Natural killer cell treated with Interleukin-12 subunit alpha and Interleukin-12 subunit beta and Interleukin-15 and Interleukin-18, amount 100 ng/mL, for 72 hours (primary cell): ENCODE measurements around the gene SDK1. TPM values are rescaled to one million over a fixed set of nuclear protein-coding genes. Genes with fewer than 3 reads are reported as not detected.
"Not testable (repeated sequence)": the region's sequence is repeated elsewhere in the genome, so short reads cannot be mapped to it uniquely, and the experiment has no call there.

ENCODE experiments used
- ATAC-seq, 2 donors: fragments of 150-1000 bp; cut with Tn5 transposase in 1 of 2; sonication (Bioruptor Pico), chemical (Tn5 transposase) in 1 of 2; 2 replicates each; pipeline ENCODE4 v1.10.0; 2021
- DNase-seq: peaks from one replicate; pipeline ENCODE4 v3.0.0; 2022; ENCODE audit warnings: low spot score
- H3K27ac Mint-ChIP-seq, 2 donors: 1 replicate in 1 of 2; 2 replicates in 1 of 2; pipeline ENCODE4 v1.8.0; 2022; ENCODE audit warnings: mixed read lengths in 2 of 2, mild to moderate bottlenecking in 1 of 2, moderate library complexity in 1 of 2
- H3K27me3 Mint-ChIP-seq, 2 donors: 1 replicate in 1 of 2; 2 replicates in 1 of 2; pipeline ENCODE4 v1.8.0; 2022; ENCODE audit warnings: mixed read lengths in 2 of 2
- H3K36me3 Mint-ChIP-seq: one replicate; pipeline ENCODE4 v1.8.0; 2022; ENCODE audit warnings: mixed read lengths
- H3K4me1 Mint-ChIP-seq, 2 donors: 1 replicate in 1 of 2; 2 replicates in 1 of 2; pipeline ENCODE4 v1.8.0; 2022; ENCODE audit warnings: low read depth in 2 of 2, mixed read lengths in 2 of 2, mild to moderate bottlenecking in 1 of 2
- H3K4me3 Mint-ChIP-seq: one replicate; pipeline ENCODE4 v1.8.0; 2022; ENCODE audit warnings: mixed read lengths
- H3K9me3 Mint-ChIP-seq: 2 replicates; pipeline ENCODE4 v1.8.0; 2022; ENCODE audit warnings: mixed read lengths
- total RNA-seq, 2 donors: library from RNA; stranded (reverse); gene quantifications; one replicate each; pipeline ENCODE4 v1.2.3, GENCODE V29; 2022

SDK1 gene
- total RNA-seq, 2 donors from 2014 or later, result 0.20 to 0.40 TPM

- DNase-seq (no peak), ATAC-seq (no peak)
- Mint-ChIP-seq H3K27ac (no peak overlapping the region), H3K27me3 (peaks cover 20 to 23% of the 10 kb centered on the region in 2 donors), H3K36me3 (no peaks in the 10 kb centered on the region), H3K4me3 (no peak overlapping the region), H3K9me3 (no peaks in the 10 kb centered on the region), H3K4me1 (peaks cover 0 to 2% of the 10 kb centered on the region in 2 donors)
Observed at GRCh38 chr7:3937146-3937545, 636.1 kb downstream of the SDK1 start.

DNA sequence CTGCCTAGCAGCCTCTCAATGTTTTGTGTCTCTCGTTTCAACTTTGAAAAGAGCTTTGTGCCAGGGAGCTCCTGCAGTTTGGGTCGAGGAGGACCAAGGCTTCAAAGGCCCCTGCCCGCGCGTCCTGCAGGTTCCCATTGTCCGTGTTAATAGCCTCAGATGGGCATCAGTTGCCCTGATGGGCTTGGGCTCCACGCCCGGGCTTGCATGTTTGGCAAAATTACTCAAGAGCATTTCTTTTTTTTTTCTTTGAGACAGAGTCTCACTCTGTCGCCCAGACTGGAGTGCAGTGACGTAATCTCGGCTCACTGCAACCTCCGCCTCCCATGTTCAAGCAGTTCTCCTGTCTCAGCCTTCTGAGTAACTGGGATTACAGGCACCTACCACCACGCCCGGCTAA is 636.6 kb downstream of the SDK1 start:
- ATAC-seq (no peak), DNase-seq (no peak)
- Mint-ChIP-seq H3K36me3 (no peaks in the 10 kb centered on the region), H3K4me3 (no peak overlapping the region), H3K9me3 (no peaks in the 10 kb centered on the region), H3K27ac (no peak overlapping the region), H3K4me1 (peaks cover 0 to 2% of the 10 kb centered on the region in 2 donors), H3K27me3 (peaks cover 17 to 20% of the 10 kb centered on the region in 2 donors)

- not testable (repeated sequence) for H3K36me3 Mint-ChIP-seq, ATAC-seq, H3K27ac Mint-ChIP-seq, H3K4me3 Mint-ChIP-seq, DNase-seq, H3K4me1 Mint-ChIP-seq, H3K9me3 Mint-ChIP-seq
- H3K27me3 Mint-ChIP-seq, result peaks cover 17 to 31% of the 10 kb centered on the region in 2 donors
Observed at GRCh38 chr7:3941706-3942105, 640.7 kb downstream of the SDK1 start.

DNA sequence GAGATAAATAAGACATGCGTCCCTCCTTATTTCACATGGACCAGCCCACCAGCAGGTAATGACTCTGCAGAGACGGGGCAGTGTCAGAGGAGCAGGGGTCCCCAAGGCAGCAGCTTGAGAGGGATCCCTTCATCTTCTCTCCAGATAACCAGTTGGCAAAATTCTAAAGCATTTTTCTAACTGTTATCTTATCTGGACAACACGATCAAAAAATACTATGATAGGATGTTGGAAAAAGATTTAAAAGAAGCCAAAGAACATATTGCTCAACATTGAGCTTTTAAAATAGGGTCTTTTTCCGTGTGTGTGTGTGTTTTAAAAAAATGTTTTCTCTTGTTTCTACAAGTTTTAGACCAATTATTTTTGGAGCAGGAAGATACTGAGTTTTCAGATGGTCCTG is 641.2 kb downstream of the SDK1 start:
- Mint-ChIP-seq H3K27me3 (peaks cover 17 to 31% of the 10 kb centered on the region in 2 donors), H3K4me3 (no peak overlapping the region), H3K36me3 (no peaks in the 10 kb centered on the region), H3K9me3 (no peaks in the 10 kb centered on the region), H3K4me1 (peaks cover 0 to 2% of the 10 kb centered on the region in 2 donors), H3K27ac (no peak overlapping the region)
- ATAC-seq, result no peak
- DNase-seq, result no peak

- H3K9me3 Mint-ChIP-seq, result no peaks in the 10 kb centered on the region
- H3K4me3 Mint-ChIP-seq, result no peak overlapping the region
- no peak overlapping the region for H3K27ac Mint-ChIP-seq
- no peaks in the 10 kb centered on the region for H3K36me3 Mint-ChIP-seq
- no peak for DNase-seq
- peaks cover 17 to 31% of the 10 kb centered on the region in 2 donors for H3K27me3 Mint-ChIP-seq
- no peak for ATAC-seq
- peaks cover 0 to 2% of the 10 kb centered on the region in 2 donors for H3K4me1 Mint-ChIP-seq
Observed at GRCh38 chr7:3942816-3943745, 642.0 kb downstream of the SDK1 start.

GRCh38 chr7:3943779-3944520 is 642.9 kb downstream of the SDK1 start:
- ATAC-seq, result no peak
- no peaks in the 10 kb centered on the region for H3K9me3 Mint-ChIP-seq
- H3K27ac Mint-ChIP-seq, result no peak overlapping the region
- H3K36me3 Mint-ChIP-seq, result no peaks in the 10 kb centered on the region
- H3K4me1 Mint-ChIP-seq, result peaks cover 0 to 2% of the 10 kb centered on the region in 2 donors
- peaks cover 13 to 31% of the 10 kb centered on the region in 2 donors for H3K27me3 Mint-ChIP-seq
- no peak overlapping the region for H3K4me3 Mint-ChIP-seq
- no peak for DNase-seq

GRCh38 chr7:3949242-3949640 is 648.2 kb downstream of the SDK1 start:
- Mint-ChIP-seq H3K4me3 (no peak overlapping the region), H3K27ac (no peak overlapping the region), H3K9me3 (no peaks in the 10 kb centered on the region), H3K27me3 (peaks cover 2 to 13% of the 10 kb centered on the region in 2 donors), H3K36me3 (no peaks in the 10 kb centered on the region), H3K4me1 (no peaks in the 10 kb centered on the region)
- DNase-seq, result no peak
- no peak for ATAC-seq

DNA sequence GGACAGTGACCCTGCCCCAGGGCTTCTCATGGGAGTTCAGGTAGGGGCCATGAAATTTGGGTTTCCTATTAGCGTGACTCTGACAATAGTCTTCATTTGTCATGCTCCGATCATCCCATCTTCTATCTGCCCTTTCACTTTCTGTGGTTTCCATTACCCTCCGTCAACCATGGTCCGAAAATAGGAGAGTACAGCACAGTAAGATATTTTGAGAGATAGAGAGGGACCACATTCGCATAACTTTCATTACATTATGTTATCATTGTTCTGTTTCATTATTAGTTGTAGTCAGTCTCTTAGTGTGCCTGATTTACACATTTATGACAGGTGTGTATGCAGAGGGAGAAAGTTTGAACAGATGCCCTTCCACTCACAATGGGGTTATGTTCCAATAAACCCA is 649.2 kb downstream of the SDK1 start:
- Mint-ChIP-seq H3K27me3 (peaks cover 2 to 3% of the 10 kb centered on the region in 2 donors), H3K9me3 (no peaks in the 10 kb centered on the region), H3K36me3 (no peaks in the 10 kb centered on the region), H3K4me3 (no peak overlapping the region), H3K4me1 (no peaks in the 10 kb centered on the region), H3K27ac (no peak overlapping the region)
- DNase-seq, result no peak
- no peak for ATAC-seq

DNA sequence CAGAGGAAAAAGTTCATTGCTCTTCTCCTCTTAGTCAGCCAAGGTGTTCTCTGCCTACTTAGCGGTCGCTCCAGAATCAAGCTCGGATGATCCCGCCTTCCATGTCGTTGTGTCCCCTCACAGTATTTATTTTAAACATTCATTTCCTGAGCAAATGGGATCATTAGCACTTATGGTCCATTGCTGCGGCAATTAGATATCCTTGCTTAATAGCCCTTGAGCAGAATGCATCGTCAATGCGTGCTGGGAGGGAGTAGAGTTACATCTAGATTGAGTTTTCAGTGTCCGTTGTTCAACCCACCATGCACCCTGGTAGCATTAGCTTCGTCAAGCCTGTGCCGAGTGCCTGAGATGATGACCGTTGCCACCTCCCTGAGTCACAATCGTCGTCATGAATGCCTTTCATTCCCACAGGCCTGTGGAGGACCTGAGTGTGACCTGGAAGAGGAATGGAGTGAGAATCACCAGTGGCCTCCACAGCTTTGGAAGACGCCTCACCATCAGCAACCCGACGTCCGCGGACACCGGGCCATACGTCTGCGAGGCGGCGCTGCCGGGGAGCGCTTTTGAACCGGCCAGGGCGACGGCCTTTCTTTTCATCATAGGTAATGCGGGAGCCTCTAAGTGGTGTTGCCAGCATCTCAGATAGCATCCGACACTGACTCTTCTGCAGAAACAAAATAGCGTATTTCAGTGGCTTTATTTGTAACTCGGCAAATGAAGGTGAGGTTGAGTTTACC is 650.4 kb downstream of the SDK1 start:
- H3K27ac Mint-ChIP-seq, result no peak overlapping the region
- ATAC-seq (no peak), DNase-seq (no peak)
- no peak overlapping the region for H3K4me3 Mint-ChIP-seq
- no peaks in the 10 kb centered on the region for H3K4me1 Mint-ChIP-seq
- no peaks in the 10 kb centered on the region for H3K36me3 Mint-ChIP-seq
- H3K9me3 Mint-ChIP-seq, result no peaks in the 10 kb centered on the region
- peaks cover 0 to 2% of the 10 kb centered on the region in 2 donors for H3K27me3 Mint-ChIP-seq

DNA sequence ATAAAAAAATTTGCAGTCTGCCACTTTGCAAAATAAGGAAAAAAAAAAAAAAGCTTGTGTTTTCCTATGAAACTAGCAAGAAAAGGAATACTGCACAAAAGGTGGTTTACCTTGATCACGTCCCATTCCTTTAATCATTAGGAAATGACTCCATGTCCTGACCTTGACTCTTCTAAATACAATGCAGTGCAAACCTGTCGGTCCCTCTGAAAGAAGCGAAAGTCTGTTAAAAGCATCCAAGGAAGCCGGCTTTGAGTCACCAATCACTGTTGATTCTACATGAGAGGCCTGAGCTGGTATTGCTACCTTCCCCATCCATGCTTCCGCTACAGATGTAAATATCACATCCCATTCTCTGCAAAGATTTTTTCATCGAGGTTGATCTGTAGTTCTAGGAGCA is 652.1 kb downstream of the SDK1 start:
- Mint-ChIP-seq H3K4me1 (no peaks in the 10 kb centered on the region), H3K27ac (no peak overlapping the region), H3K9me3 (no peaks in the 10 kb centered on the region), H3K36me3 (no peaks in the 10 kb centered on the region), H3K4me3 (no peak overlapping the region), H3K27me3 (peaks cover 0 to 2% of the 10 kb centered on the region in 2 donors)
- ATAC-seq (no peak), DNase-seq (no peak)

- no peak overlapping the region for H3K27ac Mint-ChIP-seq
- no peak overlapping the region for H3K4me3 Mint-ChIP-seq
- no peaks in the 10 kb centered on the region for H3K4me1 Mint-ChIP-seq
- no peaks in the 10 kb centered on the region for H3K9me3 Mint-ChIP-seq
- ATAC-seq, result no peak
- no peaks in the 10 kb centered on the region for H3K36me3 Mint-ChIP-seq
- no peak for DNase-seq
- H3K27me3 Mint-ChIP-seq, result peaks cover 0 to 2% of the 10 kb centered on the region in 2 donors
Observed at GRCh38 chr7:3953946-3954345, 652.9 kb downstream of the SDK1 start.

DNA sequence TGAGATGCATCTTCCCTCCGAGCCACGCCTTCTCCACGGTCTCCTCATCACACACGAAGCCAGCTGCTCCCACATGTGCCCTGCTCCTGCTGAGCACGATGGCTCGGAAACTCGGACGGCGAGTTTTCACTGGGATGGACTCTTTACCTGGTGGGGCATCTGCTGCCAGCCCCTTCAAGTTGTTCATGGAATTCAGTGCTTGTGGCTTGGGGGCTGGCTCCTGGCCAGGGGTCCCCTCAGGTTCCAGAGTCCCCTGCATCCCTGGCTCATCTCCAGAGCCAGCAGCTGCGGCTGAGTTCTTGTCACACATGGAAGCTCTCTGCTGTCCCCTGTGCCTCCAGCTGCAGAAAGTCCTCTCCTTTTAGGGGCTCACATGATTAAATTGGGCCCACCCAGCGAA is 654.0 kb downstream of the SDK1 start:
- Mint-ChIP-seq H3K4me3 (no peak overlapping the region), H3K36me3 (no peaks in the 10 kb centered on the region), H3K27me3 (peaks cover 0 to 2% of the 10 kb centered on the region in 2 donors), H3K4me1 (no peaks in the 10 kb centered on the region), H3K9me3 (no peaks in the 10 kb centered on the region), H3K27ac (no peak overlapping the region)
- ATAC-seq, result no peak
- DNase-seq, result no peak

DNA sequence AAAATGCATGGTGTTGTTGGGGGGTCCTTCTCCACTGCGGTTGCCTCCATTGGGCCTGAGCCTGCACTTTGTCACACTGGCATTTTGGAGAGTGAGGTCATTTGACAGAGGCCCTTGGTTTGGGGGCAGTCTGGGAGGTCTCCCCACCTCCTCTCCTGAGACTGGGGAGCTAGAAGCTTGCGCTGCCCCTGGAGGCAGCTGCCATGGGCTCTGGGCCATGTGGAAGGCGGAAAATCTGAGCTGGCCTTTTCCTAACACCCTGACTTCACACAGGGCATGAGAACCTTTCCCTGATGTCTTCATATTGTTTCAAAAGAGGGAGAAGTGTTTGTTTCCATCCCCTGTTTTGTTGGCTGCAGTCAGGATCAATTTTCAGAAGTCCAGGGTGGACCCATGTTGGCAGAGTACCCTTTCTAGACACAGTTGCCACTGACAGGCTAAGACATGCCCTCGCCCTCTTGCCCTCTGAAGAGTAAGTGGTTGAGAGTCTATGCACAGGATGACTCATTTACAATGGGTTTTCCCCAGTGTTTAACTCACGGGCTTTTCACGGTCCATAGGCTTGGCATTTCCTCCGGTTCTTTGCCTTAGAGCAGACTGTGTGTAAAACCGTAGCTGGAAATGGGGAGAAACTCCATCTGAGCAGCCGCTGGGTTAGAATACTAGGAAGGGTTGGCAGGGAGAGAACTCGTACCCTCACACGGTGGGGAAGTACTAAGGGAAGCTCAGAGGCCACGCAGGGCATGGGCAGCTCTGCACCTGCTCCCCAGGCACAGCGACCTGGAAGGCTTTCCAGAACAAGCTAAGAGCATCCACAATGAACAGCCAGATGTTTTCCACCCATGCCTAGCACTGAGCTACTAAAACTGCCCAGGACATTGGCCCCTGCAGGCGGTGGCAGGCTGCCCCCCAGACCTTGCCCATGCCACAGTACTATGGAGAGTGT is 655.0 kb downstream of the SDK1 start:
- Mint-ChIP-seq H3K36me3 (no peaks in the 10 kb centered on the region), H3K4me1 (no peaks in the 10 kb centered on the region), H3K4me3 (no peak overlapping the region), H3K27me3 (peaks cover 0 to 2% of the 10 kb centered on the region in 2 donors), H3K27ac (no peak overlapping the region), H3K9me3 (no peaks in the 10 kb centered on the region)
- peak in 1 of 2 donors; percentile 23 for ATAC-seq
- DNase-seq, result no peak
